Smooth muscle cell (in vitro differentiated cells): ENCODE results near the gene MTCL1. TPM values are rescaled to one million over a fixed set of nuclear protein-coding genes. Genes with fewer than 3 reads are reported as not detected.

Source experiments
- DNase-seq: peaks from one replicate; lab custom pipeline; 2025; ENCODE audit not compliant: unreplicated experiment; lab: John Stamatoyannopoulos, UW
- H2AFZ ChIP-seq: fragments of 200-600 bp; sonication (generic); 2 replicates; pipeline ENCODE4 v1.6.0; 2016; ENCODE audit warnings: antibody characterized with exemption, low read depth, mild to moderate bottlenecking
- H3F3A ChIP-seq: fragments of 200-600 bp; sonication (generic); 2 replicates; pipeline ENCODE4 v1.6.0; 2017; ENCODE audit warnings: antibody characterized with exemption, low read depth
- H3K27ac ChIP-seq: fragments of 200-600 bp; sonication (generic); 2 replicates; pipeline ENCODE4 v1.5.1; 2016; ENCODE audit warnings: low read depth, mild to moderate bottlenecking
- H3K27me3 ChIP-seq: fragments of 200-600 bp; sonication (generic); 2 replicates; pipeline ENCODE4 v1.6.1; 2016; ENCODE audit warnings: low read depth, mild to moderate bottlenecking
- H3K36me3 ChIP-seq: fragments of 200-600 bp; sonication (generic); 2 replicates; pipeline ENCODE4 v1.5.1; 2016; ENCODE audit warnings: low read depth
- H3K4me1 ChIP-seq: fragments of 200-600 bp; sonication (generic); 2 replicates; pipeline ENCODE4 v1.5.1; 2016; ENCODE audit warnings: low read depth
- H3K4me2 ChIP-seq: fragments of 200-600 bp; sonication (generic); 2 replicates; pipeline ENCODE4 v1.6.0; 2016; ENCODE audit warnings: mild to moderate bottlenecking
- H3K4me3 ChIP-seq: fragments of 200-600 bp; sonication (generic); 2 replicates; pipeline ENCODE4 v1.5.1; 2016; ENCODE audit warnings: mild to moderate bottlenecking
- H3K79me2 ChIP-seq: fragments of 200-600 bp; sonication (generic); 2 replicates; pipeline ENCODE4 v1.6.0; 2016; ENCODE audit warnings: low read depth, mild to moderate bottlenecking
- H3K9ac ChIP-seq: fragments of 200-600 bp; sonication (generic); 2 replicates; pipeline ENCODE4 v1.6.0; 2016; ENCODE audit warnings: low read depth
- H3K9me3 ChIP-seq: fragments of 200-600 bp; sonication (generic); replicated peaks from 2 replicates; pipeline ENCODE4 v1.5.1; 2016; ENCODE audit warnings: low read depth
- H4K20me1 ChIP-seq: fragments of 200-600 bp; sonication (generic); 2 replicates; pipeline ENCODE4 v1.6.0; 2016; ENCODE audit warnings: low read depth
- whole genome bisulfite sequencing: methylation state at CpG from one replicate; pipeline ENCODE4 v1.1.7; 2016; ENCODE audit warnings: low lambda C conversion rate; 5-methylcytosine and 5-hydroxymethylcytosine counted together
- polyA plus RNA-seq: library from polyadenylated mRNA; unstranded; fragments of >200 nt; fragmentation: Nextera tagmentation; extraction: Ambion mirVana; gene quantifications from 2 replicates; pipeline ENCODE4 v1.2.1, GENCODE V29; 2016
- total RNA-seq: library from RNA; depleted of rRNA; stranded (reverse); fragments of >200 nt; gene quantifications from 2 replicates; pipeline ENCODE4 v1.2.3, GENCODE V29; 2014
- TF ChIP-seq, protein P1 (sequence below): fragments of 200-600 bp; sonication (generic); IDR thresholded peaks from 2 replicates; pipeline ENCODE4 v1.5.1; 2017; ENCODE audit warnings: borderline replicate concordance, mild to moderate bottlenecking, antibody characterized with exemption; ENCODE audit not compliant: insufficient read depth, poor library complexity, severe bottlenecking

The MTCL1 gene
- total and polyA plus RNA-seq, 2 experiments from 2014 or later, result 5.5 to 15.2 TPM

DNA sequence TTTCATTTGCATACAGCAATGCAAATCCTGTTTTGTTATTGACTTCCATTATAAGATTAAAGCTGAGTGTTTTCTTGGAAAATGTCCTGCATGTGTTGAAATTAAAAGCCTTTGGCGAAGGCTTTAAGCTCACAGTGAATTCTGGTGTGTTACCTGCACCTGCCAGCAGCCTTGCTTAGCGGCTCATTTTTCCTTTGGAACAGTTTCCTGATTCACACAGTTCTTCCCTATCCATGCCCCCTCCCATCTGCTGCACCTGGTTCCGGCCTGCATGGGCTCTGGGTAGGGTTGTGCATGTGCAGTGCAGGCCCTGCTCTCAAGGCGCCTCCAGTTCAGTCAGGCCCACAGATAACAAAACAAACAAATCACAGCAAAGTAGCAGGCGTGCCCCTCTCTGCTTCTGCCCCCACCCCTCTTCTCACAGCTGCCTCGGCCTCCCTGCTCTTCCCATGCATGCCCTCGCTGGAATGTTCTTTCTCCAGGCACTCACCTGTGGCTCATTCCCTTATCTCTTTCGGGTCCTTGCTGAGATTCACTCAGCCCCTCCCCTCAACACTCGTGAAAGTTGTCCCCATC is 15.8 kb downstream of the MTCL1 start:
- H4K20me1 ChIP-seq, result peaks cover 15% of the 10 kb centered on the region
- no peaks in the 10 kb centered on the region for H3K36me3 ChIP-seq

DNA sequence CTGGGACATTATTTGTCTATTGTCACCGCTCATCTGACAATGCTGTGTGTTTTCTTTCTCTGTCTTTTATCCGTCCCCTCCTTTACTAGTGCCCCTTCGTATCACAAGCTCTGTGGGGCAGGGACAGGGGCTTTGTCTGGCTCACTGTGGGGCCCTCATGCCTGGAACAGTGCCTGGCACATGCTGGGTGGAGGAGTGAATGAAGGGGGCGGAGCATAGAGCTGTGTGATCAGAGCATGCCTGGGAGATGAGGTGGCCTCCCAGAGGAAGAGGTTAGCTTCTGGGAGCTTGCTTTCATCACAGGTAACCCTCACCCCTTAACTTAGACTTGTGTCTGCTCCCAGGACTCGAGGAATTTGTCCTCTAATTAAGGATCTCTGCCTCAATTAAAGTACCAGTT is 16.4 kb downstream of the MTCL1 start:
- no peak overlapping the region for H3K4me3 ChIP-seq
- no peak overlapping the region for H2AFZ ChIP-seq
- H4K20me1 ChIP-seq, result peaks cover 14% of the 10 kb centered on the region
- H3K36me3 ChIP-seq, result no peaks in the 10 kb centered on the region
- H3K27ac ChIP-seq, result no peak overlapping the region
- H3K4me2 ChIP-seq, result no peak overlapping the region
- H3K9ac ChIP-seq, result no peak overlapping the region
- DNase-seq, result no peak
- H3K27me3 ChIP-seq, result no peaks in the 10 kb centered on the region
- TF ChIP-seq, protein P1, sequence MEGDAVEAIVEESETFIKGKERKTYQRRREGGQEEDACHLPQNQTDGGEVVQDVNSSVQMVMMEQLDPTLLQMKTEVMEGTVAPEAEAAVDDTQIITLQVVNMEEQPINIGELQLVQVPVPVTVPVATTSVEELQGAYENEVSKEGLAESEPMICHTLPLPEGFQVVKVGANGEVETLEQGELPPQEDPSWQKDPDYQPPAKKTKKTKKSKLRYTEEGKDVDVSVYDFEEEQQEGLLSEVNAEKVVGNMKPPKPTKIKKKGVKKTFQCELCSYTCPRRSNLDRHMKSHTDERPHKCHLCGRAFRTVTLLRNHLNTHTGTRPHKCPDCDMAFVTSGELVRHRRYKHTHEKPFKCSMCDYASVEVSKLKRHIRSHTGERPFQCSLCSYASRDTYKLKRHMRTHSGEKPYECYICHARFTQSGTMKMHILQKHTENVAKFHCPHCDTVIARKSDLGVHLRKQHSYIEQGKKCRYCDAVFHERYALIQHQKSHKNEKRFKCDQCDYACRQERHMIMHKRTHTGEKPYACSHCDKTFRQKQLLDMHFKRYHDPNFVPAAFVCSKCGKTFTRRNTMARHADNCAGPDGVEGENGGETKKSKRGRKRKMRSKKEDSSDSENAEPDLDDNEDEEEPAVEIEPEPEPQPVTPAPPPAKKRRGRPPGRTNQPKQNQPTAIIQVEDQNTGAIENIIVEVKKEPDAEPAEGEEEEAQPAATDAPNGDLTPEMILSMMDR, result no peak
- H3K9me3 ChIP-seq, result no peaks in the 10 kb centered on the region
- H3F3A ChIP-seq, result no peaks in the 10 kb centered on the region
- whole genome bisulfite sequencing, result 93% methylated on average over 5 of the region's 5 CpGs
- H3K4me1 ChIP-seq, result peaks cover 23% of the 10 kb centered on the region
- peaks cover 12% of the 10 kb centered on the region for H3K79me2 ChIP-seq

More for the DNA sequence above, 15.8 kb downstream of the MTCL1 start:
- no peaks in the 10 kb centered on the region for H3K27me3 ChIP-seq
- H3F3A ChIP-seq, result no peaks in the 10 kb centered on the region
- H3K9ac ChIP-seq, result no peak overlapping the region
- no peak overlapping the region for H3K27ac ChIP-seq
- TF ChIP-seq, protein P1, result no peak
- no peak overlapping the region for H3K4me3 ChIP-seq
- 94% methylated on average over 9 of the region's 9 CpGs for WGBS
- H3K9me3 ChIP-seq, result no peaks in the 10 kb centered on the region
- H2AFZ ChIP-seq, result no peak overlapping the region
- peaks cover 12% of the 10 kb centered on the region for H3K79me2 ChIP-seq
- no peak for DNase-seq
- no peak overlapping the region for H3K4me2 ChIP-seq
- peaks cover 26% of the 10 kb centered on the region for H3K4me1 ChIP-seq

DNA sequence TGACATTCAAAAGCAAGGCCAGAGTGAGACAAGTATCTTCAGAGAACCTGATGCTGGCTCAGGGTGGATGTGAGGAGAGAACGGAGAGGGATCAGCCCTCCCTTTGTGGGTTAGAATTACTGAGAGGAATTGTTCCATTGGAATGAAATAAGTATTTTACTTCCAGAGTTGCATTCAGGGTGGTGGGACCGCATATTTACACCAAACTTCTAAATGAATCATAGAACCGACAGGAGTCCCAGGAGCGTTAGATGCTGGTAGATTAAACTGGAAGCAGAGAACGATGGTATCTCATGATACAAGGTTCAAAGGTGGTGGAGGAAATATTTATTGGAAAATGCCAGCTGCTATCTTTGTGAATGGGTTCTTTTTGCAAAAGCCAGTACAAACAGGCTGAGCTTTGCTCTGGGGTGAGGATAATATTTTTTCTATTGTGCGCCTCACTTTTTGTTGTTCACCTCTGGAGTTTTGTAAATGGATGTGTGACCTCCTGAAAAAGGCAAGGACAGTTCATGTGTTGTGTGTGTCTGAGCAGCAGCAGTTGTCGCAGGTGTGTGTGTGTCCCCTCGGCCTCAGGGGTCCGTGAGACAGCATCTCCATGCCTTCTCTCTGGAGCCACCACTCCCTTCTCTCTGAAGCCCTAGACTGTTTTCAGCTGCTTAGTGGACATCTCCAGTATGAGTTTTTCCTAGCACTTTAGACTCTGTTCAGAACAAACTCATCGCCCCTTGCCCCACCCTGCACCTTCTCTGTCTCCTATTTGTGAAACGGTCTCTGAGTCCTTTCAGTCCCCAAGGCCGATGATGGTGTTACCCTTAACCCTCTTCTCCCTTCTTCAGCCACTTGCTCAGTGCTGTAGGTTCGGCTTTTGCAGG is 17.8 kb downstream of the MTCL1 start:
- WGBS, result 94% methylated on average over 13 of the region's 13 CpGs
- Histone ChIP-seq H3K4me2 (no peak overlapping the region), H3K4me3 (no peak overlapping the region), H3K79me2 (peaks cover 4% of the 10 kb centered on the region), H3K36me3 (no peaks in the 10 kb centered on the region), H3K9me3 (no peaks in the 10 kb centered on the region), H3K9ac (no peak overlapping the region), H2AFZ (no peak overlapping the region), H3F3A (peaks cover 2% of the 10 kb centered on the region), H3K27ac (no peak overlapping the region), H3K4me1 (peaks cover 10% of the 10 kb centered on the region), H3K27me3 (no peaks in the 10 kb centered on the region), H4K20me1 (no peaks in the 10 kb centered on the region)
- TF ChIP-seq, protein P1, result no peak
- DNase-seq, result no peak
